ENCODE measurements around the gene GRWD1.
A peak's percentile ranks its signal among the peaks of the same experiment; 100 is the strongest.

The GRWD1 gene

DNA sequence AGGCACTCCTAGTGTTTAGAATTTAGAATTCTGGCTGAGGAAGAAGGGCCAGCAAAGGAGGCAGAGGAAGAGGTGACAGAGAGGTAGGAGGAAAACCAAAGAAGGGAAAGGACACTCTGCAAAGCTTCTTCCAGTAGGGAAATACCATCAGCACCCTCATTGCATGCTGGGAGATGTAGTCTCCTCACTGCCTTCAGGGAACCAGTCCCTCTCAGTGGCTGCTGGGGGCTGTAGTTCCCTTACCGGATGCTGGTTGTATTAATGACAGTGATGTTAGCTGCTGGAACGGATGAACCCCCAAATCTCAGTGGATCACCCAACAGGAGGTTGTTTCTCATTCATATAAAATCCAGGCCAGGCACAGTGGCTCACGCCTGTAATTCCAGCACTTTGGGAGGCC lies 42.2 kb upstream of the GRWD1 start:
- H3K36me3 ChIP-seq: no peaks in the 10 kb centered on the region

DNA sequence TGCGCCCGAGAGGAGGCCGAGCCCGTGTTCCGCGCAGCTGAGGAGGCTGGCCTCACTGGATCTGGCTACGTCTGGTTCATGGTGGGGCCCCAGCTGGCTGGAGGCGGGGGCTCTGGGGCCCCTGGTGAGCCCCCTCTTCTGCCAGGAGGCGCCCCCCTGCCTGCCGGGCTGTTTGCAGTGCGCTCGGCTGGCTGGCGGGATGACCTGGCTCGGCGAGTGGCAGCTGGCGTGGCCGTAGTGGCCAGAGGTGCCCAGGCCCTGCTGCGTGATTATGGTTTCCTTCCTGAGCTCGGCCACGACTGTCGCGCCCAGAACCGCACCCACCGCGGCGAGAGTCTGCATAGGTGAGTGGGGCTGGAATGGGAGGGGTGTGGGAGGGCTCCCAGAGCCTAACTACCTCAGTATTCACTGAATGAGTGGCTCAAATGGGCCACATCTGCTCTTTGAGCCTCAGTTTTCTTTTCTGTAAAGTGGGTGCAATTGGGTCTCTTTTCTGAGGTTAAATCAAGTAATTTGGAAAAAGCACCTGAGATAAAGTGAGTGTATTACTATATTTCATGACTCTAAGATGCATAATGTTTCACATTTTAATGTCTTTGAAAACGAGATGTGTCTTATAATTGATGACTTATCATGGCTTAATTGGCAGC lies 40.6 kb upstream of the GRWD1 start:
- no peak overlapping the region for H3K27ac ChIP-seq
- H3K4me1 ChIP-seq: peaks cover 16% of the 10 kb centered on the region
- no peak overlapping the region for H3K4me3 ChIP-seq
- H3K9me3 ChIP-seq: no peaks in the 10 kb centered on the region
- H3K36me3 ChIP-seq: no peaks in the 10 kb centered on the region
- H3K9ac ChIP-seq: no peak overlapping the region
- H3K4me2 ChIP-seq: no peak overlapping the region
- peaks cover 5% of the 10 kb centered on the region; the same call in 1 of the 2 replicates for H3K27me3 ChIP-seq
- no peak for TF ChIP-seq Cebpa-rat (IDR thresholded peaks at IDR 0.05)
- H4K20me1 ChIP-seq: no peaks in the 10 kb centered on the region

More for the DNA sequence above, 42.2 kb upstream of the GRWD1 start:
- H3K27me3 ChIP-seq: peaks cover 19% of the 10 kb centered on the region
- TF ChIP-seq Cebpa-rat (IDR thresholded peaks at IDR 0.05): no peak
- no peaks in the 10 kb centered on the region for H4K20me1 ChIP-seq
- H3K4me2 ChIP-seq: peak overlapping the region; percentile 1
- H3K9ac ChIP-seq: no peak overlapping the region
- H3K4me3 ChIP-seq: no peak overlapping the region
- H3K27ac ChIP-seq: no peak overlapping the region
- peaks cover 8% of the 10 kb centered on the region; the same call in 1 of the 2 replicates for H3K9me3 ChIP-seq
- peaks cover 16% of the 10 kb centered on the region for H3K4me1 ChIP-seq

DNA sequence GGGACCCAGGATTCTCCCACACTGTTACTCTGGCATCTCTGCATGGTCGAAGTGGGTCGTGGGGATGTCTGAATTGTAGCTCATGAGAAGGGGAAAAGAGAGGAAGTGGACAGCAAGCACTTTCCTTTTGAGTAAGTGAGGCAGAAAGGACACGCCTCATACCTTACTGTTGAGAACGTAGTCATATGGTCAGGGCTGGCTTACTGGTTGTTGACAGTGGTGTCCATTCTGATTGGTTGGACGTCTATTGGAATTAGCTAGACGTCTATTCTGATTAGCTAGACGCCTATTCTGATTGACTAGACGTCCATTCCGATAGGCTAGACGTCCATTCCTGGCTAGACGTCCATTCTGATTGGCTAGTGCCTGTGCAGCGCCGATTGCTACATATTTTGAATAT lies 39.9 kb upstream of the GRWD1 start:
- Histone ChIP-seq H3K27me3 (no peaks in the 10 kb centered on the region), H3K4me3 (no peak overlapping the region), H3K4me2 (no peak overlapping the region), H3K4me1 (peaks cover 16% of the 10 kb centered on the region), H3K9ac (no peak overlapping the region), H4K20me1 (no peaks in the 10 kb centered on the region), H3K36me3 (no peaks in the 10 kb centered on the region), H3K9me3 (no peaks in the 10 kb centered on the region), H3K27ac (no peak overlapping the region)
- no peak for TF ChIP-seq Cebpa-rat (IDR thresholded peaks at IDR 0.05)

DNA sequence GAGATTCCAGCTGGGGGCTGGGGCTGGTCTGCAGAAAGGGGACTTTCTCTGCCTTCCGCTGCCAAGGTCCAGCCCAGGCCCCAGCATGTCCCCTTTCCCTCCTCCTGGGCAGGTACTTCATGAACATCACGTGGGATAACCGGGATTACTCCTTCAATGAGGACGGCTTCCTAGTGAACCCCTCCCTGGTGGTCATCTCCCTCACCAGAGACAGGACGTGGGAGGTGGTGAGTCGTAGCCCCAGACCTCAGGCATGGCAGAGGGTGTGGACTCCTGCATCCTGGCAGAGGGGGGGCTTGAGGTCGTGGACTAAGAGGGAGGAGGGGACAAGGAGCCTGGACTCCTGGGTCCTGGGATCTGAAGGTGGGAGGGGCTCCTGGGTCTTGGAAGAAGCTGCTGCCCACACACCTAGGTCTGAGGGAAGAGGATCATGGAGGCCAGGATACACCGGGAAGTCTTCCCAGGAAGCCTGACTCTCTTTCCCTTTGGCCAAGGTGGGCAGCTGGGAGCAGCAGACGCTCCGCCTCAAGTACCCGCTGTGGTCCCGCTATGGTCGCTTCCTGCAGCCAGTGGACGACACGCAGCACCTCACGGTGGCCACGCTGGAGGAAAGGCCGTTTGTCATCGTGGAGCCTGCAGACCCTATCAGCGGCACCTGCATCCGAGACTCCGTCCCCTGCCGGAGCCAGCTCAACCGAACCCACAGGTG lies 31.8 kb upstream of the GRWD1 start:
- Histone ChIP-seq H3K36me3 (no peaks in the 10 kb centered on the region), H3K4me3 (peak overlapping the region; percentile 54; the same call in 1 of the 2 replicates), H3K27ac (no peak overlapping the region)

DNA sequence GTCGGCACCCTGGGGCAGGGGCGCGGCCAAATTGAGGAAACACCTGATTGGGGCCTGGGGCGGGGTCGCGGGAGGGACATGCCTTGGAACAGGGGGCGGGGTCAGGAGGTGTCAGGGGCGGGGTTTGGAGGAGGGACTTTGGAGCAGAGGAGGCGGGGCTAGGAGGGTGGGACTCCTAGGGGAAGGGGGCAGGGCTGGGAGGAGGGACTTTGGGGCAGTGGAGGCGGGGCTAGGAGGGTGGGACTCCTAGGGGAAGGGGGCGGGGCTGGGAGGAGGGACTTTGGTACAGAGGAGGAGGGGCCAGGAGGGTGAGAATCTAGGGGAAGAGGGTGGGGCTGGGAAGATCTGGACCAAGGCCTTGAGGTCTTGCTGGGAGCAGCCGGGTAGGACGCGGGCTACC lies 30.4 kb upstream of the GRWD1 start:
- Histone ChIP-seq H3K9ac (no peak overlapping the region), H3K4me2 (peak overlapping the region; percentile 85), H3K27me3 (peaks cover 19% of the 10 kb centered on the region), H3K4me3 (peak overlapping the region; percentile 54), H4K20me1 (no peaks in the 10 kb centered on the region), H3K27ac (no peak overlapping the region), H3K4me1 (peaks cover 57% of the 10 kb centered on the region), H3K9me3 (no peaks in the 10 kb centered on the region), H3K36me3 (no peaks in the 10 kb centered on the region)
- no peak for TF ChIP-seq Cebpa-rat (IDR thresholded peaks at IDR 0.05)

More for the DNA sequence above, 31.8 kb upstream of the GRWD1 start:
- H3K27me3 ChIP-seq: peaks cover 19% of the 10 kb centered on the region
- H3K9me3 ChIP-seq: no peaks in the 10 kb centered on the region
- H4K20me1 ChIP-seq: no peaks in the 10 kb centered on the region
- no peak for TF ChIP-seq Cebpa-rat (IDR thresholded peaks at IDR 0.05)
- peak overlapping the region; percentile 85 for H3K4me2 ChIP-seq
- no peak overlapping the region for H3K9ac ChIP-seq
- H3K4me1 ChIP-seq: peaks cover 50% of the 10 kb centered on the region

DNA sequence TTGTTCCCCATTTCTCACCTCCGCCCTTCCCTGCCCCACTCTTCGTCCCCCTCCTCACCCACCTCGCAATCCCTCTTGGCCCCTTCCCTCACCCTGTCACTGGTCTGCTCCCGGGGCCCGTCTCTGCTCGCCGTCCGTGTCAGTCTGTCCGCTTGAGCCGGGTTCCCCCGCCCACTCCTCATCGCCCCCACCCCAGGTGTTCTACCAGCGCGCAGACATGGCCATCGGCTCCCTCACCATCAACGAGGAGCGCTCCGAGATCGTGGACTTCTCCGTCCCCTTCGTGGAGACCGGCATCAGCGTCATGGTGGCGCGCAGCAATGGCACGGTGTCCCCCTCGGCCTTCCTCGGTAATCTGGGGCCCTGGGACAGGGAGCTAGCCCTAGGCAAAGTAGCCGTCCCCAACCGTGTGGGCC lies 30.0 kb upstream of the GRWD1 start:
- H3K4me1 ChIP-seq: peaks cover 57% of the 10 kb centered on the region
- H3K9me3 ChIP-seq: no peaks in the 10 kb centered on the region
- peaks cover 19% of the 10 kb centered on the region for H3K27me3 ChIP-seq
- TF ChIP-seq Cebpa-rat (IDR thresholded peaks at IDR 0.05): no peak
- H3K4me3 ChIP-seq: no peak overlapping the region
- H3K36me3 ChIP-seq: no peaks in the 10 kb centered on the region
- H3K9ac ChIP-seq: no peak overlapping the region
- H3K27ac ChIP-seq: no peak overlapping the region
- no peaks in the 10 kb centered on the region for H4K20me1 ChIP-seq
- peak overlapping the region; percentile 81 for H3K4me2 ChIP-seq

DNA sequence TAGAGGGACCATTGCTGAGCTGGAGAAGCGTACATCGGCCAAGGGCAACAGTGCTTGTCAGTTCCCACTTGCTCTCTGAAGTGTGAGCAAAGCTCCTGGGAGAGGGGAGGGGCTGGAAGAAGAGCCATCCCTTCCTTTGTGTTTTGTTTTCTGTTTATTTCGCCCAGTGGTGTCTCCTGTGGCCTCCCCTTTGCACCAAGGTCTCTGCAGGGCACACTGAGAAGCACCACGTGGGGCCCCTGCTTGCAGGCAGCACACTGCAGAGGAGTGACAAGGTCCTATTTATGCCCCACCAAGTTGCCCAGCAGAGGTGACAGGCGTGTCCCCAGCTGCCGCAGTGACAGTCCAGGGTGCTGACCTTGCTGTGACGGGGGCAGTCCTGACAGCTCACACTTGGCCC lies 28.4 kb upstream of the GRWD1 start:
- TF ChIP-seq Cebpa-rat (IDR thresholded peaks at IDR 0.05): no peak
- Histone ChIP-seq H3K4me1 (peaks cover 57% of the 10 kb centered on the region), H3K27ac (peak overlapping the region; percentile 53; the same call in 1 of the 2 replicates)

DNA sequence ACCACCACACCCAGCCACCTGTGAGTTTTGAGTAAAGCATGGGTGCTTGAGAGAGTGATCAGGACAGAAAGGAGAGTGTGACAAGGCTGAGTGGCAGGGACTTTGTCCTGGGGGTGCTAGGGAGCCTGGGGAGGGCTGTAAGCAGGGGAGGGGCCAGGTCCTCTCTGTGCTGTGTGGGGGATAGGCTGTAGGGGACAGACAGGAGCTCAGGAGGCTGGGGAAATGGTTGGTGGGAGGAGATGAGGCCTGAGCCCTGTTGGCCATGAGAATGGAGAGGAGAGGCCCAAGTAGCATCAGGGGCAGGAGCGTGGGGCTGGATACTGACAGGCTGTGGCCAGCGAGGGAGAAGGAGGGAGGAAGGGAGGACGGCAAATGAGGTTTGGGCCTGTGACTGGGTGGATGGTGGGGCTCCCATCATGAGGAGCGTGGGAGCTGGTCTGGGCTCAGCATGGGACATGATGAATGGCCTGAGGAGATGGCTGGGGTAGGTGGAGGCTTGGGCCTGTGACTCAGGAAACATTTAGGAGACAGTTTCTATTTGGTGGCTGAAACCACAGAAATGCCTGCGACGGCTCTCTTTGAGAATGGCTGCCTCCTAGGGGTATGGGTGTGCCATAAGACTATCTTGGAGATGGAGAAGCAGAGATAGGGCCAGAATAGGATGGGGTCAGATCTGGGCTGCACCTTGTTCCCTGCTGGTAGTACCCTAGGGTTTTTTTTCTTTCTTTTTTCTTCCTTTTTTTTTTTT lies 27.3 kb upstream of the GRWD1 start:
- Histone ChIP-seq H3K36me3 (no peaks in the 10 kb centered on the region), H3K27me3 (peaks cover 17% of the 10 kb centered on the region), H3K27ac (peak overlapping the region; percentile 81), H3K4me3 (peak overlapping the region; percentile 56; the same call in 1 of the 2 replicates), H3K9ac (peak overlapping the region; percentile 40; the same call in 1 of the 2 replicates), H4K20me1 (no peaks in the 10 kb centered on the region), H3K4me2 (peak overlapping the region; percentile 71), H3K4me1 (peaks cover 57% of the 10 kb centered on the region), H3K9me3 (no peaks in the 10 kb centered on the region)
- TF ChIP-seq Cebpa-rat (IDR thresholded peaks at IDR 0.05): no peak

More for the DNA sequence above, 28.4 kb upstream of the GRWD1 start:
- no peaks in the 10 kb centered on the region for H3K9me3 ChIP-seq
- peak overlapping the region; percentile 81 for H3K4me2 ChIP-seq
- H3K4me3 ChIP-seq: no peak overlapping the region
- H3K36me3 ChIP-seq: no peaks in the 10 kb centered on the region
- H4K20me1 ChIP-seq: no peaks in the 10 kb centered on the region
- peaks cover 19% of the 10 kb centered on the region for H3K27me3 ChIP-seq
- peak overlapping the region; percentile 32; the same call in 1 of the 2 replicates for H3K9ac ChIP-seq

DNA sequence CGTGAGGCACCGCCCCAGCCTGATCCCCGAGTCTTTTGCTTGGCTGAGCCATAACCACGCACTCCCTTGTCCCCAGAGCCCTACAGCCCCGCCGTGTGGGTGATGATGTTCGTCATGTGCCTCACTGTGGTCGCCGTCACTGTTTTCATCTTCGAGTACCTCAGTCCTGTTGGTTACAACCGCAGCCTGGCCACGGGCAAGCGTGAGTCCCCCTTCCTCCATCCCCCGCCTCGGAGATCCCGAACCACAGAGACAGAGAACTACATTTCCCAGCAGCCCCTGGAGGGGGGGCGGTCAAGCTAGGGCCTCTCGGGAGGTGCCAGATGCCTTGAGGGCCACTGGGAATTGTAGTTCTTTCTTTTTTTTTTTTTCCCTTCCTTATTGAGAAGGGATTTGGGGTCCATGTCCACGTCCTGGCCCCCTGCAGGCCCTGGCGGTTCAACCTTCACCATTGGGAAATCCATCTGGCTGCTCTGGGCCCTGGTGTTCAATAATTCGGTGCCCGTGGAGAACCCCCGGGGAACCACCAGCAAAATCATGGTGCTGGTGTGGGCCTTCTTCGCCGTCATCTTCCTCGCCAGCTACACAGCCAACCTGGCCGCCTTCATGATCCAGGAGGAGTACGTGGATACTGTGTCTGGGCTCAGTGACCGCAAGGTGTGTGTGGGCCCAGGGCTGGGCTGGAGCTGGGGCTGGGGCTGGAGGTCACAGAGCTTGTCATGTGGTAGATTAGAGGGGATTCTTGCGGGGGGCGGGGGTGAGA lies 26.4 kb upstream of the GRWD1 start:
- TF ChIP-seq Cebpa-rat (IDR thresholded peaks at IDR 0.05): no peak
- Histone ChIP-seq H4K20me1 (no peaks in the 10 kb centered on the region), H3K9me3 (no peaks in the 10 kb centered on the region), H3K36me3 (no peaks in the 10 kb centered on the region), H3K9ac (peak overlapping the region; percentile 40; the same call in 1 of the 2 replicates), H3K4me3 (peak overlapping the region; percentile 56), H3K27ac (peak overlapping the region; percentile 81), H3K4me2 (peak overlapping the region; percentile 71), H3K4me1 (peaks cover 51% of the 10 kb centered on the region), H3K27me3 (peaks cover 9% of the 10 kb centered on the region)

All from BLaER1 (cell line).